Measurements from ENCODE around the gene CDC73.

The CDC73 gene

DNA sequence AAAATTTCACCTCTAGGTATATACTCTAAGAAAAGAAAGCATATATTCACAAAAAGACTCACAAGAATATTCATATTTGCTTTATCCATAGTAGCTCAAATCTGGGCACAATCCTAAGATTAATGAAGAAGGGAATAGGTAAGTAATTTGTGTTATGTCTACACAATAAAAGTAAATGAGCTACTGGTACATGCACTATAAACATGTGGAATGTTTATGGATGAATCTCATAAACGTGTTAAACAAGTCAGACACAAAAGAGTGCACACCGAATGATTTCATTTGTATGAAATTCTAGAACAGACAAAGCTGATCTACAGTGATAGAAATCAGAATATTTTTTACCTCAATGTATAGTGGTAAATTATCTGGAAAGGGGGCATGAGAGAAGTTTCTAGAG, 179.9 kb downstream of the CDC73 start:
- DNase-seq, result no peak

DNA sequence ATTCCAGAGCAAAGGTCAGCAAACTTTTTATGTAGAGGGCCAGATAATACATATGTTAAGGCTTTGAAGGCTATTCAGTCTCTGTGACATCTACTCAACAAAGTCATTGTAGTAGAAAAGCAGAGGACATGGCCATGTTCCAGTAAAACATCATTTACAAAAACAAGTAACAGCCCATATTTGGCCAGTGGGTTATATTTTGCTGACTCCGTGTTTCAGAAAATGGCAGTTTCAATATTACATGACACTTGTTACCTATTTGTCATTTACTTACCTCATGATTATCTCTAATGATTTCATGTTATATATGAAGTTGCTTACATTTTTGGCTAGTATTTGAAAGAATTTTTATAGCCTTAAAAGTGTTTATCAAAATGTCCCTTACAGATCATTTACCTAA, 182.0 kb downstream of the CDC73 start:
- no peak for DNase-seq

Measured in NCI-H1694 treated with DMSO at 0.1 percent for 48 hours (cell line).